SK-N-DZ (cell line): ENCODE results near the gene RNF213.
A peak's percentile ranks its signal among the peaks of the same experiment; 100 is the strongest.

ENCODE experiments used
- DNase-seq: peaks from one replicate; pipeline ENCODE4 v3.0.0-alpha.2; 2015; ENCODE audit warnings: low spot score

The RNF213 gene

DNA sequence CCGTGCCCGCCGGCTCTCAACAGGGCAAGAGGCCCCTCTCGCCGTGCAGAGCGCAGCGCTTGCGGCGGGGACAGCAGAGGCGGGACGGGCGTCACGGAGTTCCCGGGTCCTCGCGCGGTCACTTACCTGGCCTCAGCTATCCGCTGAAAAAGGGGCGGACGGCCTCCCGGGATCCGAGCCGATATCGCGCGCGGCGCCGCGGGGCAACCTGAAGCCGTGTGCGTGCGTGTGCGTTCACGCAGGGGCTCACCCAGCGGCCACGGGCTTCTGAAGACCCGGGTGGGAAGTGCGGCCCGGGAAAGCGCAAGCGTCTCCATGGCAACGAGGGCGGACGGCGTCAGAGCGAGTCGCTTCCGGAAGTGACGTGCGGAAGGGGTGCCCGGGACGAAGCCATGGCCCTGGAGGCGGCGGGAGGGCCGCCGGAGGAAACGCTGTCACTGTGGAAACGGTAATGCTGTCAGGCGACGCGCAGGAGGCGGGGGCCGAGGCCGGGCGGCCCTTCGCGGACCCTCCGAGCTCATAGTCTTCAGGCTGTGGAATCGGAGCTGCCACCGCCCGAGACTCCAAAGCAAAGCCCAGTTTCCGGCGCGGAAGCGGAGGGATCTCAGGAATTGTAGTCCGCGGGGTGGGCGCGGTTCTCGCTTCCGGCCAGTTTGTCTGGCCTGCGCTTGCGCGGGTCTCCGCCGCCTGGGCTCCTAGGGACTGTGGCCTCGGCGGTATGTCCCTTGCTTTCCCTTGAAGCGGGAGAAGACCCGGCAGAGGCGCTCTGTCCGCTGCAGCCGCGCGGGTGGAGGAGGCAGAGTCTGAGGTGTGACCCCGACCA, 154.4 kb downstream of the RNF213 start, which contains the start of gene ENDOV:
ENDOV (plus strand) TSS at position 365 of the 823 bp plus-strand sequence; CDS start at position 393, 28 bp downstream.
- peak; percentile 95 for DNase-seq

DNA sequence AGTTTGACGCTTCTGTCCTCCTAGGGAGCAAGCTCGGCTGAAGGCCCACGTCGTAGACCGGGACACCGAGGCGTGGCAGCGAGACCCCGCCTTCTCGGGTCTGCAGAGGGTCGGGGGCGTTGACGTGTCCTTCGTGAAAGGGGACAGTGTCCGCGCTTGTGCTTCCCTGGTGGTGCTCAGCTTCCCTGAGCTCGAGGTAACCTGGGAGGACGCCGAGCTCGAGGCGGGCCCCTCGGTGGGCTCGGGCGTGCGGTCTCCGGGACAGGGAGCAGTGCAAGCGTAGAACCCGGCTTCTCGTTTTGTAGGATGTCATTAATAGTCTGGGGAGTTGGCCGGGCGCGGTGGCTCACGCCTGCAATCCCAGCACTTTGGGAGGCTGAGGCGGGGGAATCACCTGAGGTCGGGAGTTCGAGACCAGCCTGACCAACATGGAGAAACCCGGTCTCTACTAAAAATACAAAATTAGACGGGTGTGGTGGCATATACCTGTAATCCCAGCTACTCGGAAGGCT, 155.0 kb downstream of the RNF213 start:
- no peak for DNase-seq

DNA sequence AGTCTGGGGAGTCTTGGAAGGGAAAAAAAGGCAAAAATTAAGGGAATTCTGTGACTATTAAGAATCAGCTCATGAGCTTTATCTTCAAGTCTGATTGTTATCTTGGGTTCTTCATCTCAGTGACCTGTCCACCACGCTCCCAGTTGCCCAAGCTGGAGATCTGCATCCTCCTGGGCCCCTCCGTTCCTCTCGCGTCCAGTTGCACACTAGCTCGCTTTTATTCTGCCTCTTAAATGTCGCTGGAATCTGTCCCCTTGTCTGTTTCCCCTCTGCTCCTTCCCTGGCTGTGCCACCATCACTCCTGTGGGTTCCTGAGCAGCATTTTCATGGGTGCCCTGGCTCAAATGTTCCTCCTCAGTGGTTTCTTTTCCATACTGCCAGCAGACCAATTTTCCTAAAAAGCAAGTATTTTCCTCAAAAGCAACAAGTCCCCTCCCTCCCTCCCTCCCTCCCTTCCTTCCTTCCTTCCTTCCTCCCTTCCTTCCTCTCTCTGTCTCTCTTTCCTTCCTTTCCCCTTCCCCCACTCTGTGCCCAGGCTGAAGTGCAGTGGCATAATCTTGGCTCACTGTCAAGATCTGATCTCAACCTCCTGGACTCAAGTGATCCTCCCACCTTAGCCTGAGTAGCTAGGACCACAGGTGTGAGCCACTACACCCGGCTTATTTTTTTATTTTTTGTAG, 155.7 kb downstream of the RNF213 start:
- DNase-seq = no peak

DNA sequence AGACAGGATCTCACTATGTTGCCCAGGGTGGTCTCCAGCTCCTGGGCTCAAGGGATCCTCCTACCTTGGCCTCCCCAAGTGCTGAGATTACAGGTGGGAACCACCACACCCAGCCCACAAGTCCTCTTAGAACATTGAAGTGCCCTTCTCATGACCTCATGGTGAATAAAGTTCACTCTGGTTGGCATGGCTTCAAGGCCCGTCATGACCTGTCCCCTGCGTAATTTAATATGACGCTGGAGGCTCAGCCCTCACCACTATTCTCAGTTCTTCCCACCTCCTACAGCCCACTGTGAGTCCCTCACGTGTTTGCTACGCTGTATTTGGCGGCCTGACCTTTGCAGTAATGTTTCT, 156.3 kb downstream of the RNF213 start:
- DNase-seq = no peak

DNA sequence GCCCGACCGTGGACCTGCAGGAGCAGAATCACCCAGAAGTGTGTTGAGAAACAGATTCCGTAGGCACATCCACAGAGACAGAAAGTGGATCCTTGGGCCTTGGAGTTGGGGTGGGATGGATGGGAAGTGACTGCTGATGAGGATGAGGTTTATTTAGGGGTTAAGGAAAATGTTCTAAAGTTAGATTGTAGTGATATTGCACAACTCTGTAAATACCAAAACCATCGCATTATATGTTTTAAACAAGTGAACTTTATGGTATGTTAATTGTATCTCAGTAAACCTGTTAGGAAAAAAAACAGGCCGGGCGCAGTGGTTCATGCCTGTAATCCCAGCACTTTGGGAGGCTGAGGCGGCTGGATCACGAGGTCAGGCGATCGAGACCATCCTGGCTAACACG, 157.9 kb downstream of the RNF213 start:
- DNase-seq = no peak

DNA sequence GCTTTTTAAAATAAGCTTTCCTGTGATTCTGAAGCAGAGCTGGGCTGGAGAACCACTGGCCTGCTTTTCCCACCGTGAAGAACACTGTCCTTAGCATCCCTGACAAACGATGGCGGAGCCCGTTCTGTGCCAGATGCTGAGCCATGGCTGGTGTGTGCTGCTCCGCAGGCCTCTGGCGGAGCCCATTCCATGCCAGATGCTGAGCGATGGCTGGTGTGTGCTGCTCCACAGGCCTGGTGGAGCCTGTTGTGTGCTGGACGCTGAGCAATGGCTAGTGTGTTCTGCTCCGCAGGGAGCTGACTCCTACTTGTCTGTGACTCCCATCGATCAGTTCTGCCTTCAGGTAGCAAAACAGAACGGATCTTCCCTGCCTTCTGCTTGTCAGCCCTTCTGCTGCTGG, 158.6 kb downstream of the RNF213 start:
- no peak for DNase-seq

DNA sequence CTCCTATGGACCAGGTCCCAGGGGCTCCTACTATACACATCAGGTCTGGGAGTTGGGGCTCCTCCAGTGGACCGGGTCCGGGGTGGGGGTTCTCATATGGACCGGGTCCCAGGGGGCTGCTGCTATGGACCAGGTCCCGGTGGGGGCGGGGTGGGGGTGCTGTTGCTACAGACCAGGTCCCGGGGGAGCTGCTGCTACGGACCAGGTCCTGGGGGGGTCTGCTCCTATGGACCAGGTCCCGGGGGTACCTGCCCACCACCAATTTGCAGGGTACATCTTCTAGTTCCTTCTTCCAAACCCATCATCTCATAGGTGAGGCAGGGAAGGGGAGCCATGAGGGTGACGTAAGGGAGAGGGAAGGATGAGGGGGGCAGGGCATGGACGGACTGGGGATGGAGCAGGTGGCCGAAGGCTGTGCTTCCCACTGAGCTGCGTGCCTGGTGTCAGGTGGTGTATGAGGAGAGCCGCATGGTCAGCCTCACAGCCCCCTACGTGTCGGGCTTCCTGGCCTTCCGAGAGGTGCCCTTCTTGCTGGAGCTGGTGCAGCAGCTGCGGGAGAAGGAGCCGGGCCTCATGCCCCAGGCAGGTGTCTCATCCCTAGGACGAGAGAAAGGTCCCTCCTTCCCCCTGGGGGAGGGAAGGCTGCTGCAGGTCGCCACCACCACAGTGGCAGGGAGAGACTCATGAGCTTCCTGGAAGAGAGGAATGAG, 160.9 kb downstream of the RNF213 start:
- peak; percentile 32 for DNase-seq

DNA sequence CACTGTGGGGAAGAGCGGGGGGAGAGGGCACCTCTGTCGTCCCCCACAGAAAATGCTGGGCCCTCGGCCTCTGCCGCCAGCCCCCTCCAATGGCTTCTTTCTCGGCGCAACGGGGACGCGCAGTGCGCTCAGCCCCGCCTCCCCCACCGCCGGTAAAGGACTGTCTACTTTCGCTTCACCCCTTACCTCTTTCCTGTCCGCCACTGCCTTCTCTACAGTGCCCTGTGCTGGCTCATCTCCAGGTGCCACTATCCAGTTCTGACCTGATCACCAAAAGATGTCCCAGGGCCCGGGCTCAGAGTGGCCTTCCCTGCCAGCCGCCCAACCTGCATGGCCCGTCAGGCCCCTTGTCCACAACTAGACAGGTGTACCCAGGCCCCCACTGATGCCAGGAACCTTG, 161.6 kb downstream of the RNF213 start:
- no peak for DNase-seq

DNA sequence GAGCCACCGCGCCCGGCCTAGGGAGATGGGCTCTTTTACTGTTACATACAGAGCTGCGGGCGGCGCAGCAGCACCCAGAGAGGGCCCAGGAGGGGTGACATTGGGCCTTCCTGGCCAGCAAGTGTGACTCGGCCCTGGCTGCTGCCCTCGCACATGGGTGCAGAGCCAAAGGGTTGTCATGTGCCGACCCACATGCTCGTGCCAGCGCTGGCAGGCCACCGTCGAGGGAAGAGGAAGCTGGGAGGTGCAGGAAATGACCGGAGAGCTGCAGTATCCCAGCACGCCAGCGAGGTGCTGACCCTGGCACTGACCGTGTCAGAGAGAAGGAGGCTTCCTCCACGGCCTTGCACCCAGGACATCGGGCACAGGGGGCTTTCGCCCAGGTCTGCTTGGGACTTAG, 162.3 kb downstream of the RNF213 start:
- no peak for DNase-seq

DNA sequence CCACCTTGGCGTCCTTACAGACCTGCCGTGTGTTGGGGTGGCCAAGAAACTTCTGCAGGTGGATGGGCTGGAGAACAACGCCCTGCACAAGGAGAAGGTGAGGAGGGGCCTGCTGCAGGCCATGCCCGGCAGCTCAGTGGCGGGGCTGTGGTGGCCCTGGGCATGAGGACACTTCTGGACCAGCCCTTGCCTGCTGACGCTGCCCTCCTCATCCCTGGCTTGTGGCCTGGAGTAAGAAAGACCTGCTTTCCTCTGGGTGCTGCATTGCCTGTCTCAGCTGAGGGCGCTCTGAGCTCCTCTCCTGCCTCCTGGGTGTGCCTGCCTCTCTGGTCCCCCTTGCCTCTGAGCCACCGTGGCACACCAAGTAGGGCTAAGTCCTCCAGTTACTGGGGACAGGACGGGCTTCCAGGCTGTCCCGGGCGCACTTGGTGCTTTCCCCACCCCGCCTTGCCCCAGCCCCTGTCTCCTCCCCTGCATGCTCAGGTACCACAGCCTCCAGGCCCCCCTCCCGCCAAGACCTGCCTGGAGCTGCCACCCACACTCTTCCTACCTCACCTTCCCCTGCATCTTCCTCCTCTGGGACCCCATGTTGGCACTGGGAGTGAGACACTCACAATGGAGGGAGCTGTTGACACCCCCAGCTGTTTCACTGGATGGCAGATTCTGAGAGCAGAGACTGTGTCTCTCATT, 163.0 kb downstream of the RNF213 start:
- DNase-seq = no peak

DNA sequence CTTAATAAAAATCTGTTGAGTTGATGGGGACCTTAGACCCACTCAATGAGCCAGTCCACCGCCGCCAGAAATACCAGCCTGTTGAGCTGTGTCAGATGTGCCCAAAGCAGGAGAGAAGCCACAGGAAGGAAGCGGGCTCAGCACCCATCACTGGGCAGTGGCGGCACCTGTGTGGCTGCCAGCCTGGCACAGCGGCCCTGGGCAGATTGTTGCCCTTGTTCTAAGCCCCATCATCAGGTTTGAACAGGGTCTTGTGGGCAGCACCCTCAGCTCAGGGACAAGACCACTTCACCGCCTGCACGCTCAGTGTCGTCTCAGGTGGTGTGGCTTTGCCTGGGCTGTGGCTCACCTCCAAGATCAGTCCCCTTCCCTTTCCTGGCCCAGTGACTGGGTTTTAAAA, 163.6 kb downstream of the RNF213 start:
- no peak for DNase-seq

DNA sequence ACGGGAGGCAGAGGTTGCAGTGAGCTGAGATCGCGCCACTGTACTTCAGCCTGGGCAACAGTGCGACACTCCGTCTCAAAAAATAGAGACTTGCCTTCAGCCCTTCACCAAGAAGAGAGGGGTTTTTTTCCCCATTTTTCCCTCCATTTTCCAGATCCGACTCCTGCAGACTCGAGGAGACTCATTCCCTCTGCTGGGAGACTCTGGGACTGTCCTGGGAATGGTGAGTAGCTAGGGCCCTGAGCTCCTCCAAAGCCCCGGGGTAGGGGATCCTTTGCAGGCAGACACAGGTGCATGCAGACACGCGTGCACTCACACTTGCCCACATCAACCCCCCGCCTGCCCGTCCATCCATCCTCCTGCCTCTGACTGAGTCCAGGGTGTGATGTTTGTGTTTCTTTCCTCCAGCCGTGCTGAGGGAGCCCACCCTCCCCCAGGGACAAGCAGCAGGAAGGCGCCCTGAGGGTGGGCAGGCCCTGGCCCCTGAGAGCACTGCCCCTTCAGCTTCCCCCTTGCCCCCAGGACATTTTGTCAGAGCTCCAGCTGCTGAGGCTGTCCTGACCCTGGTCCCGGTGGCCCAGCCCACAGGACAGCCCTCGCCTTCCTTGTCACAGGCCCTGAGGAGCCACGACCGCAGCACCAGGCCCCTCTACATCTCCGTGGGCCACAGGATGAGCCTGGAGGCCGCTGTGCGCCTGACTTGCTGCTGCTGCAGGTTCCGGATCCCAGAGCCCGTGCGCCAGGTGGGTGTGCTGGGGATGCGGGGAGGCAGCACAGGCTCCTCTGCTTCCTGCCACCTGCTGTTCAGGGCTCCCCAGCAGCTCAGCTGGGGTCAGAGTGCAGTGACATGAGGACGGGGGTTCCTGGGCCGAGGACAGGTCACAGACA, 164.5 kb downstream of the RNF213 start:
- DNase-seq = no peak

DNA sequence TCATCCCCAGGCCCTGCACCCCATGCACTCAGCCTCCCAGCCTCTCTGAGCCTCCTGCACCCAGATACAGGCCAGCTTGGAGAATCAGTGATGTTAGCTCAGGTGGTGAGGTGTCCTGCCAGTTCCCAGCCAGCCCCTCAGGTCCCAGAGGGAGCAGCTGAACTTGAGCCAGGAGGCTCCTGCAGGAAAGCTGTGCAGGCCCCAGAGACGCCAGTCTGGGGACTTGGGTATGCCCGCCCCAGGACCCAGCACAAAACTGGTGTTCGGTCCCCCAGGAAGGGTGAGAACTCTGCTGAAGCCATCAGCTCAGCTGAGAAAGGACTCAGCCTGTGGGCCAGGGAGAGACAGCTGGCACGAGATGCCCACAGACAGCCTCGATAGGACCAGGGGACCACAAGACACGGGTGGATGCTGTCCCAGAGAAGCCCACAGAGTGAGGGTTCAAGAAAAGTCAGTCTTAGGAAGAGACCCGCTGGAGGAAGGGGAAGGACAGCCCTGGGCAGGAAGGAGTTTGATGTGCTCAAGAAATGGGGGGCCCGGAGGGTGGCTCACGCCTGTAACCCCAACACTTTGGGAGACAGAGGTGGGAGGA, 165.3 kb downstream of the RNF213 start:
- DNase-seq = no peak

DNA sequence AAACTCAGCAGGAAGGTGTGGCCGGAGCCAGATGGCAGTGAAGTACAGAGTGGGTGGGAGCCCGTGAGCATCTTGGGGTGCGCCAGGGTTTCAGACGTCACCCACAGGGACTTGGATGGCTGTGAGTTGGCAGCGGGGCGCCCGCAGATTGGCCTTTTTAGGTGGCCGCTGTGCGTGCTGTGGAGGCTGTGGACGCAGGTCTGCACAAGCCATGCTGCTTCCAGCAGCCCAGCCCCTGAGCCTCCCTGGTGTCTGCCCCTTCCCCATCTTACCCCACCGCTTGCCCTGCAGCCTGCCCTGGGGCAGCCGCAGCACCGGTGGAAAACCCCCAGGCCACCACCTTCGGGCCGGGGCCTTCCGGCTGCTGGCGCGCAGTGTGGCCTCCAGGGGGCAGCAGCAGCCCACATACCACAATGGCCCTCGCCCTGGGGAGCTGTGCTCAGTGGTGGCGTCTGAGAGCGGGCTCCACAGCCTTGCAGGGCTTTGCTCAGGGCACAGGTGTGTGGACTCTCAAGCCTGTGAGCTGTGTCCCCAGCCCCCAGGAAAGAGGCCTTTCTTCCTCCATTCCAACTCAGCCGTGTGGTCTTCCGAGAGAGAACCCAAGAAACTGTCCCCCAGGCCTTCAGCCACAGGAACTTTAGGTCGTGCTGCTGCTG, 166.1 kb downstream of the RNF213 start:
- peak; percentile 79 for DNase-seq

DNA sequence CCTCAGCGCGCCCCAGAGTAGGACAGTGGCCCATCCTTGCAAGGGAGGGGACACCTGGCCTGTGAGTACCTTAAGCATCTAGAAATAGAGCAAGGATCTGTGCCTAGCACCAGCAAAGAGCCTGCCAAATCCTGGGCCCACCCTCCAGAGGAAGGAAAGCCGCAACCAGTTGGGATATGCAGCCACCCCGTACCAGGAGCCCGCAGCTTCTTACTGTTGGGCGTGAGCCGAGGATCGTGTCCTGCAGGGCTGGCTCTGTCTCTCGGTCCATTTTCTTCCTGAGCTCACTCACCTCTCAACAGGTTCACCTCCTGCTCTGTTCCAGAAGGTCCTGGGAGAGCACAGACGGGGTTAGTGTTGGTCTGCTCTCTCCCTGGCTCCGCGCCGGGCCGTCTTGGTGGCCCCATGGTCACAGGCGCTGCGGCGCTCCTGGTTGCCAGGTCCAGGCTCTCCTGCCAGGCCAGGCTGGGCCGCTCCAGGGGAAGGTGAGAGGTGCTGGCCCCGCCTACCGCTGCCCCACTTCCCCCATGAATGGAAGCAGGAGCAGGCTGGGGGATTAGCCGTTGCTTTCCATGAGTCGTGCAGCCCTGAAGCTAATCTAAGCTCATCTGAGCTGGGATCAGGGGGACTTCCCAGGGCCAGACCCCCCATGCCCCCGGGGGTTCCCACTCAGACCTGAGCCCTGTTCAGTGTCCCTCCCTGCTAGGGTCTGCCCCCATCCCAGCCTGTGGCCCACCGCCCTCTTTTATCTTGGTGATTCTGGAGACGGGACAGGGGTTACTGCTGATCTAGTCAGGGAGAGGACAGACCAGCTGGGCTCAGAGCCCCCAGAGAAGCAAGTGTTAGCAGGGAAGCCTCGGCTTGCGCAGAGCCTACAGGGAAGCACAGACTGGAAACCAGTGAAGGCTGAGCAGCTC, 167.0 kb downstream of the RNF213 start:
- no peak for DNase-seq

DNA sequence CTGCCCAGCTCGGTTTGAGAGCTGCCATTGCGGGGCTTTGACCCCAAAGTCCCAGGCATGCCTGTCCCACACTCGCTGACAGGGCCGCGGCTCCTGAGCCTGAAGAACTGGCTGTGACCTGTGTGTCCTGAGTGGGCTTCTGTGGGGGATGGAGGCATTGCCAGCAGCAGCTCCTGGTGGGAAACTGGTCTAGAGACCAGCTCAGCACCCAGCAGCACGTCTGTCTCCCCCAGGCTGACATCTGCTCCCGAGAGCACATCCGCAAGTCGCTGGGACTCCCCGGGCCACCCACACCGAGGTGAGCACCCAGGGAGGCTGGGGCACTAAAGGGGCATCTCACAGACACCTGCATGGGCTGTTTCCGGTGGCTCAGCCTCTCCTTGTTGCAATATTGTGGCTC, 167.7 kb downstream of the RNF213 start:
- no peak for DNase-seq

DNA sequence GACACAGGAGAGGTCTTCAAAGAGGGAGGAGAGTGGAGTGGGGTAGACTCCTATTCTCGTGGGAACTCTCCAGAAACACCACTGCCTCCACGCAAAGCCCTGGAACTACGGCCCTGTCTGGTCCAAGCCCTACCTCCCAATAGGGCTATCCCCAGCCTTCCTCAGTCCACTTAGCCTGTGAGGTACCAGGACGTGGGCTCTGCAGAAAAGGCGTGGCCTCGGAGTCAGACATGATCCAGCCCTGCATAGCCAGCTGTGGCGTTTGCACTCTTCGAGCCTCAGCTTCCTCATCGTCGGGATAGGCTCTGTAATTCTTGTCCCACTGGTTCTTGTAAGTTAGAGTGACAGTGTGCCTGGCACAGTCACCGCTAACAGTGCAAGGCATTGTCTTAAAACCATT, 168.1 kb downstream of the RNF213 start:
- DNase-seq = no peak
